ENCODE results near the gene TRERF1. TPM values are rescaled to one million over a fixed set of nuclear protein-coding genes. Genes with fewer than 3 reads are reported as not detected.

Gene TRERF1
- total and polyA plus RNA-seq, 2 of the 4 experiments (the other 2 are of a cell fraction) = 6.3 to 9.9 TPM

- DNase-seq (peak; percentile 59), ATAC-seq (ENCODE audit: low read depth) (peak; percentile 63)
- peak overlapping the region; percentile 82 for H3K4ac ChIP-seq (ENCODE audit: low read depth, low read length)
- H4K91ac ChIP-seq (ENCODE audit: insufficient read depth, low read depth, low read length) = peak overlapping the region; percentile 87
- 28% methylated on average over 10 of the region's 24 CpGs; no CpG with 5 or more reads in 1 of the 2 experiments for WGBS, 2 experiments (ENCODE audit: extremely low coverage in 2 of 2, insufficient read length in 1 of 2)
- POLR2A ChIA-PET (ENCODE audit: unreplicated experiment) = no interaction called here
- H4K8ac ChIP-seq (ENCODE audit: low read depth in 2 of 2, low read length in 2 of 2) = peak overlapping the region; percentile 62 to 93; a peak in 3 of 4 replicates
- H3K14ac ChIP-seq (replicated peaks; ENCODE audit: low read depth, low read length) = peak overlapping the region; percentile 57
- no TSS peak for BruUV-seq (replicated peaks)
- peaks cover 54 to 88% of the 10 kb centered on the region in 2 experiments for H3K79me1 ChIP-seq (ENCODE audit: low read depth in 1 of 2, low read length in 2 of 2)
- no peak overlapping the region for H3K4me3 ChIP-seq (ENCODE audit: insufficient read depth, low read depth, low read length)
- peaks cover 44% of the 10 kb centered on the region for H3K9me1 ChIP-seq (ENCODE audit: insufficient read depth, low read length)
- H3K27me3 ChIP-seq (ENCODE audit: control insufficient read depth, insufficient read depth, low read length) = no peaks in the 10 kb centered on the region
- H3K23ac ChIP-seq (ENCODE audit: low read depth, low read length) = peak overlapping the region; percentile 82
- peaks cover 40% of the 10 kb centered on the region for H3K4me1 ChIP-seq (ENCODE audit: control insufficient read depth, insufficient read depth, low read length)
- in situ Hi-C loops (cut with MboI; ENCODE audit: low sequenced_read_pairs) = no loop called here
- no peaks in the 10 kb centered on the region for H4K20me1 ChIP-seq (ENCODE audit: insufficient read depth, low read length)
- H3K27ac ChIP-seq (ENCODE audit: insufficient read depth, low read length) = peak overlapping the region; percentile 38
- TF ChIP-seq RFX5 (IDR thresholded peaks at IDR 0.05; ENCODE audit: low read depth, low read length) (no peak), SMC3 (IDR thresholded peaks at IDR 0.05; ENCODE audit: low read depth, low read length) (no peak), CHD1 (IDR thresholded peaks at IDR 0.05; ENCODE audit: low read depth, low read length) (no peak), MXI1 (IDR thresholded peaks at IDR 0.05; ENCODE audit: borderline replicate concordance, low read depth, low read length) (no peak), USF2 (IDR thresholded peaks at IDR 0.05; ENCODE audit: low read depth, low read length) (no peak), FOS (IDR thresholded peaks at IDR 0.05; ENCODE audit: low read depth, low read length) (no peak), BHLHE40 (IDR thresholded peaks at IDR 0.05; ENCODE audit: low read depth, low read length) (no peak), RAD21 (IDR thresholded peaks at IDR 0.05; ENCODE audit: low read length) (no peak), CEBPB (IDR thresholded peaks at IDR 0.05; ENCODE audit: low read depth, low read length) (no peak), MAZ (IDR thresholded peaks at IDR 0.05; ENCODE audit: borderline replicate concordance, low read depth, low read length) (no peak), MAFK (IDR thresholded peaks at IDR 0.05; ENCODE audit: low read depth, low read length) (no peak)
- TF ChIP-seq, protein P1, sequence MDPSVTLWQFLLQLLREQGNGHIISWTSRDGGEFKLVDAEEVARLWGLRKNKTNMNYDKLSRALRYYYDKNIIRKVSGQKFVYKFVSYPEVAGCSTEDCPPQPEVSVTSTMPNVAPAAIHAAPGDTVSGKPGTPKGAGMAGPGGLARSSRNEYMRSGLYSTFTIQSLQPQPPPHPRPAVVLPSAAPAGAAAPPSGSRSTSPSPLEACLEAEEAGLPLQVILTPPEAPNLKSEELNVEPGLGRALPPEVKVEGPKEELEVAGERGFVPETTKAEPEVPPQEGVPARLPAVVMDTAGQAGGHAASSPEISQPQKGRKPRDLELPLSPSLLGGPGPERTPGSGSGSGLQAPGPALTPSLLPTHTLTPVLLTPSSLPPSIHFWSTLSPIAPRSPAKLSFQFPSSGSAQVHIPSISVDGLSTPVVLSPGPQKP (IDR thresholded peaks at IDR 0.05; ENCODE audit: borderline replicate concordance, low read depth, low read length) = no peak
- TF ChIP-seq, protein P2, sequence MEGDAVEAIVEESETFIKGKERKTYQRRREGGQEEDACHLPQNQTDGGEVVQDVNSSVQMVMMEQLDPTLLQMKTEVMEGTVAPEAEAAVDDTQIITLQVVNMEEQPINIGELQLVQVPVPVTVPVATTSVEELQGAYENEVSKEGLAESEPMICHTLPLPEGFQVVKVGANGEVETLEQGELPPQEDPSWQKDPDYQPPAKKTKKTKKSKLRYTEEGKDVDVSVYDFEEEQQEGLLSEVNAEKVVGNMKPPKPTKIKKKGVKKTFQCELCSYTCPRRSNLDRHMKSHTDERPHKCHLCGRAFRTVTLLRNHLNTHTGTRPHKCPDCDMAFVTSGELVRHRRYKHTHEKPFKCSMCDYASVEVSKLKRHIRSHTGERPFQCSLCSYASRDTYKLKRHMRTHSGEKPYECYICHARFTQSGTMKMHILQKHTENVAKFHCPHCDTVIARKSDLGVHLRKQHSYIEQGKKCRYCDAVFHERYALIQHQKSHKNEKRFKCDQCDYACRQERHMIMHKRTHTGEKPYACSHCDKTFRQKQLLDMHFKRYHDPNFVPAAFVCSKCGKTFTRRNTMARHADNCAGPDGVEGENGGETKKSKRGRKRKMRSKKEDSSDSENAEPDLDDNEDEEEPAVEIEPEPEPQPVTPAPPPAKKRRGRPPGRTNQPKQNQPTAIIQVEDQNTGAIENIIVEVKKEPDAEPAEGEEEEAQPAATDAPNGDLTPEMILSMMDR (conservative IDR thresholded peaks at IDR 0.05; ENCODE audit: low read depth, low read length) = no peak
- CTCF ChIA-PET = no interaction called here
- H2BK20ac ChIP-seq (ENCODE audit: low read depth, low read length) = peak overlapping the region; percentile 88; the same call in 1 of the 2 replicates
- peaks cover 4% of the 10 kb centered on the region for H3K36me3 ChIP-seq (ENCODE audit: control insufficient read depth, insufficient read depth, low read length)
- H4K5ac ChIP-seq (ENCODE audit: low read depth, low read length) = peak overlapping the region; percentile 73
- H3K9me3 ChIP-seq (ENCODE audit: control insufficient read depth, insufficient read depth, low read length) = no peaks in the 10 kb centered on the region; the same call in 1 of the 2 replicates
- H2BK5ac ChIP-seq (ENCODE audit: low read depth, low read length, poor library complexity, severe bottlenecking) = peak overlapping the region; percentile 64
- peak overlapping the region; percentile 76 for H2AK9ac ChIP-seq (replicated peaks; ENCODE audit: low read depth, low read length, poor library complexity)
- peak overlapping the region; percentile 8 for H3K9ac ChIP-seq (ENCODE audit: low read depth, low read length)
- peak overlapping the region; percentile 87 for H2AFZ ChIP-seq (replicated peaks; ENCODE audit: low read length, poor library complexity)
- dilution Hi-C loops (cut with HindIII; ENCODE audit: low sequenced_read_pairs, unreplicated experiment) = no loop called here
- H3K18ac ChIP-seq (ENCODE audit: low read depth, low read length) = peak overlapping the region; percentile 51
- intact Hi-C loops (cut with micrococcal nuclease) = loop anchor here (5.0 kb wide), 1 partner anchor 172 kb away; the partner anchor contains the start of gene TRERF1
- H2AK5ac ChIP-seq (ENCODE audit: low read depth, low read length) = peak overlapping the region; percentile 32
- H3K4me2 ChIP-seq (ENCODE audit: low read depth, low read length) = peak overlapping the region; percentile 44
- H2BK120ac ChIP-seq (ENCODE audit: low read depth, low read length) = peak overlapping the region; percentile 70
- no peak overlapping the region; the same call in 1 of the 2 replicates for H3K56ac ChIP-seq (ENCODE audit: extremely low read depth, insufficient read depth, low read length)
- H2BK15ac ChIP-seq (ENCODE audit: low read depth, low read length) = peak overlapping the region; percentile 63; the same call in 2 of the 3 replicates
Observed at GRCh38 chr6:42279966-42280629, 171.6 kb downstream of the TRERF1 start.

Data from IMR-90 (cell line).